HAP-1 (cell line): ENCODE measurements around the gene CSTF2T.
A peak's percentile ranks its signal among the peaks of the same experiment; 100 is the strongest.

Source experiments
- DNase-seq, 2 experiments: peaks; one replicate each; pipeline ENCODE4 v3.0.0-alpha.2; 2016 to 2020; ENCODE audit warnings: low spot score in 2 of 2
- H3K27me3 ChIP-seq: fragments of 250-450 bp; sonication (Bioruptor Pico); 2 replicates; pipeline ENCODE4 v1.5.1; 2020; ENCODE audit warnings: low read depth, mild to moderate bottlenecking, moderate library complexity
- H3K36me3 ChIP-seq: fragments of 250-450 bp; sonication (Bioruptor Pico); replicated peaks from 2 replicates; pipeline ENCODE4 v1.5.1; 2020; ENCODE audit warnings: mild to moderate bottlenecking
- H3K4me1 ChIP-seq: fragments of 250-450 bp; sonication (Bioruptor Pico); 2 replicates; pipeline ENCODE4 v1.5.1; 2020; ENCODE audit warnings: mild to moderate bottlenecking
- H3K4me3 ChIP-seq: fragments of 250-450 bp; sonication (Bioruptor Pico); 2 replicates; pipeline ENCODE4 v1.5.1; 2020; ENCODE audit warnings: mild to moderate bottlenecking, moderate library complexity
- H3K9me3 ChIP-seq: fragments of 250-450 bp; sonication (Bioruptor Pico); 2 replicates; pipeline ENCODE4 v1.5.1; 2020; ENCODE audit warnings: mild to moderate bottlenecking, moderate library complexity
- in situ Hi-C: fragments of 300-500 bp; cut with MboI; formaldehyde crosslinking; loops from 3 replicates; pipeline ENCODE4 v1.14.3; 2020; ENCODE audit warnings: low sequenced_read_pairs, inconsistent platforms, mixed read lengths

CSTF2T gene

DNA sequence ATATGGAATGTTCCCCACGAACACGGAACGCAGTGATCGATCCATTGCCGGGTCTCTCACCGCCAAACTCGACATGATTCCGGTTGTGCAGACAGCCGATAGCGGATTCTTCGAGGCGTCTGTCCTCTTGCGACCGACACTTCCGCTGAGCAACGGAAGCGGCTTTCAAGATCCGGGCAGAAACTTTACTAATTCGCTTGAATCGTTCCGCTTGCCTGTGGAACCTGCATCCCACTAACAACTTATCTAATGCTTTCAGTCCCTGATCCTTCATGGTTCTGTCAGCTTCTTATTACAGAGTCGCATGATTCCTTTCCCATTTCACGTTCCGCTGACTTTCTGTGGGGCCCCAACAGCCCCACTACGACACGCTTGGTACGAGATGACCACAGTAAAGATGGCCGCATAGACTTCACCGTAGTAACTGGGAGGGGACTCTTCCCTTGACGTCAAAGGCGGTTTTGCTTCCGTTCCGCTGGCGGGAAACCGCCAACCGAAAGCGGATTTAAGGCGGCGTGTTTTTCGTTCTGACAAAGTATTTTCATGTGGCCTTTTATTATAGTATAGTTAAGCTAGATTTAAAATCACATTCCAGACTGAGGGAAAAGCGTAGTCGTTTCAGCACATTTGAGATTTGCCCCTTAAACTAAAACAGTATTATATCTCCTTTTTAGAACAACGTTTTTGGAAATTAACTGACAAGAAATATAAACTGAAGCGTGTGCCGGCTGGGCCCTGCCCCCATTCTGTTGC lies at the start of gene CSTF2T:
CSTF2T (minus strand) TSS at position 121 of the 753 bp plus-strand sequence; CDS start at position 75, 46 bp downstream.
- Histone ChIP-seq H3K36me3 (no peaks in the 10 kb centered on the region), H3K4me1 (peaks cover 4% of the 10 kb centered on the region), H3K4me3 (peak within 1 kb of the TSS; percentile 58), H3K27me3 (0 out of 2 replicates have a peak, but pooled peaks cover 2% of the 10 kb centered on the region), H3K9me3 (peaks cover 3% of the 10 kb centered on the region; the same call in 1 of the 2 replicates)
- DNase-seq, result peak; percentile 83 to 87
- in situ Hi-C loops, result no loop called here

DNA sequence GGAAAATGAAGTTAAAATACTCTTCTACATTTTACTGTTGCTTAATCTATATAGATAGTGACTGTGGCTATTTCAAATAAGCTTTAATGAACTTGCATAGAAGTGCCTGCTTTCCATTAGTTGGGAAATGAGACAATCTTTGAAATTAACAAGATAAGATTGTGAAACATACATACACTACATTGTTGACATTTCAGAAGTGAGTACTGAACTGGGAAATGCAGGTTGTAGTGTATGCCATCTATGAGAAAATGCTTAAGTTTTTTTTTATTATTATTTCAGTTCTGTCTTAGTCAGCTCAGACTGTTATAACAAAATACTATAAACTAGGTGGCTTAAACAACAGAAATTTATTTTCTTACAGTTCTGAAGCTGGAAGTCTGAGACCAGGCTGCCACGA lies 49.6 kb upstream of the CSTF2T start:
- H3K9me3 ChIP-seq, result no peaks in the 10 kb centered on the region
- H3K4me1 ChIP-seq, result no peaks in the 10 kb centered on the region
- no peaks in the 10 kb centered on the region for H3K27me3 ChIP-seq
- in situ Hi-C loops, result no loop called here
- H3K36me3 ChIP-seq, result no peaks in the 10 kb centered on the region
- no peak for DNase-seq
- no peak overlapping the region for H3K4me3 ChIP-seq

DNA sequence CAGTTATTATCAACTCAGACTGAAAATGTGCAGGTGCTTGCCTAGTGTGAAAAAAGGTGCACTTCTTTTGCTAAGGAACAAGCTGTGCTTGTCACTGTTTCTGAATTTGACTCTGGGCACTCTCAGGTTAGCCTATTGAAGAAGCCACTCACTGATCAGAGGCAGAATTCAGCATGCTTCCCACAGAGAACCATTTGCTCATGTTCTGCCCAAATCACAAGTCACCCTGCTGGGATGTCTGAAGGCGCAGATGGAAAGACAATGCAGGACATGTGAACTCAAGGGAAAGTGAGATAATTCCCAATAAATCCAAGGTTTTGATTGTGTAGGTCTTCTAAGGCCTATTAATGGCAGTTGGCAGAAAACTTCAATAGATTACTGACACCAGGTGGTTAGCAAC lies 47.8 kb upstream of the CSTF2T start:
- Histone ChIP-seq H3K4me1 (no peaks in the 10 kb centered on the region), H3K27me3 (no peaks in the 10 kb centered on the region), H3K4me3 (no peak overlapping the region), H3K36me3 (no peaks in the 10 kb centered on the region), H3K9me3 (no peaks in the 10 kb centered on the region)
- in situ Hi-C loops, result no loop called here
- no peak for DNase-seq

GRCh38 chr10:51745397-51745796 lies 46.0 kb upstream of the CSTF2T start:
- H3K4me1 ChIP-seq, result no peaks in the 10 kb centered on the region
- no peaks in the 10 kb centered on the region for H3K9me3 ChIP-seq
- H3K36me3 ChIP-seq, result no peaks in the 10 kb centered on the region
- in situ Hi-C loops, result no loop called here
- H3K27me3 ChIP-seq, result peaks cover 3% of the 10 kb centered on the region; the same call in 1 of the 2 replicates
- H3K4me3 ChIP-seq, result no peak overlapping the region
- DNase-seq, result no peak

DNA sequence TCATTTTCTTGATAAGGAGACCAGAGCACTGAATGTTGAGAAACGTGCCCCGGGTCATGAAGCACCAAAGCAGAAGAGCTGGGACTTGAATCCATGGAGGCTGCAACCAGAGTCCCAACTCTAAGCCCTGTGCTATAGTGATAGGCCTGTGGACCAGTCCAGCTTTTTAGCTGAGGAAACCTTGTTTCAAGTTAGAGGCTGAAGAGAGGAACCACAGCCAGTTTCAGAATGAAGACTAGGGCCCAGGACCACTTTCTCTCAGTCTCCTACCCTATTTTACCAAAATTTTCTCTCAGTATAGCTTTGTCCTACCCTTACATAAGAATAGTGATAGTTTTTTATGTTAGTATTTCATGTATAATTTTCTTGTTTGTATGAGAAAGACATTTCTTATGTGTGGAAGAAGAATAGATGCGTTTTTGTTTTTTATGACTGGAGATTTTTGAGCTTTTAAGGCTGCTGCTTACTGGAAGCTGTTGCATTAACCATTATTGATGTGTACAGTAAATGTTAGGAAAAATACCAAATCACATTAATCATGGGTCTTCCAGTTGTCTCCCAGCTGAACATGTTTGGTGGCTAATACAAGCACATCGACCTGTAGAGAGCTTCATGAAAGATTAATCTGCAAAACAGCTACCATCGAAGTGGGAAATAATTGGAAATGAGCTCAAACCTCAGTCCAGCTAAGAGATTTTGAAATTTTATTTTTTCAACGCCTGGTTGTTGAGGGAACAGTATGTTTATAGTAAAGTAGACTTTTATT lies 45.0 kb upstream of the CSTF2T start:
- in situ Hi-C loops, result no loop called here

GRCh38 chr10:51743146-51743545 lies 43.8 kb upstream of the CSTF2T start:
- Histone ChIP-seq H3K4me1 (no peaks in the 10 kb centered on the region), H3K36me3 (no peaks in the 10 kb centered on the region), H3K4me3 (no peak overlapping the region), H3K27me3 (peaks cover 3% of the 10 kb centered on the region; the same call in 1 of the 2 replicates), H3K9me3 (no peaks in the 10 kb centered on the region)
- no peak for DNase-seq
- in situ Hi-C loops, result no loop called here

More for the DNA sequence above, 45.0 kb upstream of the CSTF2T start:
- H3K27me3 ChIP-seq, result peaks cover 3% of the 10 kb centered on the region; the same call in 1 of the 2 replicates
- H3K36me3 ChIP-seq, result no peaks in the 10 kb centered on the region
- DNase-seq, result no peak
- no peak overlapping the region for H3K4me3 ChIP-seq
- H3K4me1 ChIP-seq, result no peaks in the 10 kb centered on the region
- no peaks in the 10 kb centered on the region for H3K9me3 ChIP-seq

DNA sequence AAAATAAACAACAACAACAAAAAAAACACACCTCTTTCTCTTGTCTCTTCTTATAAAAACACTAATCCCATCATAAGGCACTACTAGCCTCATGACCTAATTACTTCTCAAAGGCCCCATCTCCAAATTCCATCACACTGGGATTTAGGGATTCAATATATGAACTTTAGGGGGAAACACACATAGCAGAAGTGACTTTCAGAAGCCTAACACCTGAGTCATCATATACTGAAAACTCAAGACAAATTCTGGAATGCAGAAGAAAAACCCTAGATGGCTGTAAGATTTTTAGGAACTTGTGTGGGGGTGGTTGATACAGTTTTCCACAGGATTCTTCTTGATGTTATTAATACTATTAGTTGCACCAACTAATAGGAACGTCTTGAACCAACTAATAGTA lies 33.7 kb upstream of the CSTF2T start:
- no peaks in the 10 kb centered on the region for H3K9me3 ChIP-seq
- H3K36me3 ChIP-seq, result no peaks in the 10 kb centered on the region
- no peak for DNase-seq
- H3K27me3 ChIP-seq, result peaks cover 5% of the 10 kb centered on the region
- peaks cover 8% of the 10 kb centered on the region for H3K4me1 ChIP-seq
- H3K4me3 ChIP-seq, result no peak overlapping the region
- in situ Hi-C loops, result no loop called here

GRCh38 chr10:51729822-51730555 lies 30.6 kb upstream of the CSTF2T start:
- in situ Hi-C loops, result no loop called here
- H3K4me3 ChIP-seq, result no peak overlapping the region
- peaks cover 9% of the 10 kb centered on the region for H3K27me3 ChIP-seq
- H3K9me3 ChIP-seq, result no peaks in the 10 kb centered on the region
- peaks cover 8% of the 10 kb centered on the region for H3K4me1 ChIP-seq
- peak; percentile 64 to 94 for DNase-seq
- H3K36me3 ChIP-seq, result no peaks in the 10 kb centered on the region

DNA sequence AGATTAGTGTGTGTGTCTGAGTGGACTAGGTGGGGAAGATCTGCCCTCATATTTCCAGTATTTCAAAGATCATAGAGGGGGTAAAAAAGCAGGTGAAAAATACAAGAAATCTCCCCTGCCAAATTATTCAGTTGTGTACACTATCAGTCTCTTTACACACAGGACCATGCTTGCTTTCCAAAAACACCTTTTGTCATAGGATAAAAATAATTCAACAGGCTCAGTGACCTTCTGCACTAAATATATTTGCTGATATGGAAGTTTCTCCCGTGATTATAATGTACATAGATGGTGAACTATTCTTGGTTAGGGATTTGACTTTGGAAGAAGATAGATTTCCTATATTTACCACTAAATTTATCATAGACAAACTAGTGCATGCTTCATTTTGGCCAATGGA lies 24.6 kb upstream of the CSTF2T start:
- Histone ChIP-seq H3K27me3 (peaks cover 11% of the 10 kb centered on the region), H3K4me1 (no peaks in the 10 kb centered on the region), H3K9me3 (no peaks in the 10 kb centered on the region), H3K4me3 (no peak overlapping the region), H3K36me3 (no peaks in the 10 kb centered on the region)
- in situ Hi-C loops, result no loop called here
- DNase-seq, result no peak

DNA sequence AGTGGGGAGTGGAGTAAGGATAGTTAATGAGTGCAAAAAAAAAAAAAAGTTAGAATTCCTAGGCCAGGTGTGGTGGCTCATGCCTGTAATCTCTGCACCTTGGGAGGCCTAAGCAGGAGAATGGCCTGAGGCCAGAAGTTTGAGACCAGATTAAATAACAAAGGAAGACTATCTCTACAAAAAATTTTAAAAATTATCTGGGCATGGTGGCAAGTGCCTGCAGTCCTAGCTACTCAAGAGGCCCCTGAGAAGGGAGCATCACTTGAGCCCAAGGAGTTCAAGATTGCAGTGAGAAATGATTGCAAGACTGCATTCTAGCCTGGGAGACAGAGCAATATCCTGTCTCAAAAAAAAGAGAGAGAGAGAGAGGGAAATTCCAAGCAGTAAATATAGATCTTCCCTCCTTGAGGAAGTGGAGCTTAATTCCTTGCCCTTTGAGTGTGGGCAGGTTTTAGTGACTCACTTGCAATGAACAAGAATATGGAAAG lies 19.5 kb upstream of the CSTF2T start:
- Histone ChIP-seq H3K4me1 (no peaks in the 10 kb centered on the region), H3K36me3 (no peaks in the 10 kb centered on the region), H3K9me3 (no peaks in the 10 kb centered on the region), H3K27me3 (0 out of 2 replicates have a peak, but pooled peaks cover 5% of the 10 kb centered on the region), H3K4me3 (no peak overlapping the region)
- in situ Hi-C loops, result no loop called here
- DNase-seq, result no peak

DNA sequence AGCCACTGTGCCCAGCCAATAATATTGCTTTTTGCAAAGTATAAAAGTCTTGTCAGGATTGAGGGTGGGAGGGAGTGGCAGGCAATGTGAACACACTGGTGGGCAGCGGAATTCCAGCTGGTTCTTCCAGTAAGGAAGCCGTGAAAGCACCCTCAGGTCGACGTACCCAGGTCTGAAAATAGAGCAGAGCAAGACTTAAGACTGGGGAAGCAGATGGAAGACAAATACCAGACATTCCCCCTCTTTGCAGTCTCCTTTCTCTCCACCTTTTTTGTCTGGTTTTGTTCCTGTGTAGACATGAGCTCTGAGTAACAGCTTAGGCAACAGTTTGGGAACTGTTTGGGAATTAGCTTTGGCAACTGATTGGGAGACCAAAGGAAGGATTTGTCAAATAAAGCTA lies 17.6 kb upstream of the CSTF2T start:
- Histone ChIP-seq H3K4me3 (no peak overlapping the region), H3K9me3 (no peaks in the 10 kb centered on the region), H3K27me3 (0 out of 2 replicates have a peak, but pooled peaks cover 5% of the 10 kb centered on the region), H3K36me3 (no peaks in the 10 kb centered on the region), H3K4me1 (no peaks in the 10 kb centered on the region)
- in situ Hi-C loops, result no loop called here
- no peak for DNase-seq

GRCh38 chr10:51711519-51711891 lies 12.1 kb upstream of the CSTF2T start:
- in situ Hi-C loops, result no loop called here
- H3K36me3 ChIP-seq, result no peaks in the 10 kb centered on the region
- no peak for DNase-seq
- no peaks in the 10 kb centered on the region for H3K9me3 ChIP-seq
- H3K4me3 ChIP-seq, result no peak overlapping the region
- H3K27me3 ChIP-seq, result peaks cover 5% of the 10 kb centered on the region; the same call in 1 of the 2 replicates
- no peaks in the 10 kb centered on the region for H3K4me1 ChIP-seq

GRCh38 chr10:51709324-51709972 lies 10.1 kb upstream of the CSTF2T start:
- H3K27me3 ChIP-seq, result peaks cover 8% of the 10 kb centered on the region; the same call in 1 of the 2 replicates
- in situ Hi-C loops, result no loop called here
- no peaks in the 10 kb centered on the region for H3K4me1 ChIP-seq
- H3K4me3 ChIP-seq, result no peak overlapping the region
- no peak for DNase-seq
- H3K36me3 ChIP-seq, result no peaks in the 10 kb centered on the region
- no peaks in the 10 kb centered on the region for H3K9me3 ChIP-seq
